ENCODE measurements around the gene EXOSC1. TPM values are rescaled to one million over a fixed set of nuclear protein-coding genes. Genes with fewer than 3 reads are reported as not detected.

Gene EXOSC1
- total RNA-seq, 2 donors from 2014 or later, result 22.5 to 35.5 TPM

GRCh38 chr10:97388152-97388551 lies 57.7 kb downstream of the EXOSC1 start:
- no peak for DNase-seq
- Histone ChIP-seq H3K4me3 (no peak overlapping the region), H3K36me3 (no peaks in the 10 kb centered on the region), H3K9me3 (no peaks in the 10 kb centered on the region), H3K4me1 (no peaks in the 10 kb centered on the region), H3K27ac (no peak overlapping the region), H3K27me3 (no peaks in the 10 kb centered on the region), H3K9ac (ENCODE audit: low read depth in 2 of 2, low read length in 2 of 2) (no peak overlapping the region)
- no peak for TF ChIP-seq CTCF (IDR thresholded peaks at IDR 0.05)
- intact Hi-C loops (cut with DNase I), result no loop called here

Other genes with a start within 250 kb of the EXOSC1 start
- gene ARHGAP19, start 153.4 kb downstream of the EXOSC1 start, total RNA-seq, result 1 to 10 TPM; 8.0 to 9.8 TPM
- 1 to 10 TPM; 5.0 to 6.1 TPM for gene FRAT1, start 126.7 kb downstream of the EXOSC1 start, total RNA-seq
- 10 to 100 TPM; 34.3 to 53.1 TPM for gene FRAT2, start 111.3 kb downstream of the EXOSC1 start, total RNA-seq
- gene RRP12, start 44.7 kb downstream of the EXOSC1 start, total RNA-seq, result 10 to 100 TPM; 11.5 to 30.4 TPM
- 100 to 1,000 TPM; 392 to 453 TPM for gene PGAM1, start 19.8 kb downstream of the EXOSC1 start, total RNA-seq
- 10 to 100 TPM; 31.4 to 57.0 TPM for gene ZDHHC16, start 169 bp upstream of the EXOSC1 start, total RNA-seq
- gene MMS19, start 52.4 kb upstream of the EXOSC1 start, total RNA-seq, result 10 to 100 TPM; 43.7 to 62.2 TPM
- gene UBTD1, start 52.9 kb upstream of the EXOSC1 start, total RNA-seq, result 1 to 10 TPM; 1.8 to 3.2 TPM
- gene ANKRD2, start 126.8 kb upstream of the EXOSC1 start, total RNA-seq, result under 1 TPM in 1 of 2 donors, not detected in 1; 0.24 TPM
- under 1 TPM in 1 of 2 donors, not detected in 1; 0.49 TPM for gene HOGA1, start 138.4 kb upstream of the EXOSC1 start, total RNA-seq
- gene C10orf62, start 143.7 kb upstream of the EXOSC1 start, total RNA-seq, result not detected
- gene MORN4, start 187.5 kb upstream of the EXOSC1 start, total RNA-seq, result 1 to 10 TPM; 1.8 to 2.3 TPM
- gene PI4K2A, start 194.7 kb upstream of the EXOSC1 start, total RNA-seq, result 10 to 100 TPM; 10.6 to 11.0 TPM
- 10 to 100 TPM; 26.6 to 34.8 TPM for gene AVPI1, start 241.2 kb upstream of the EXOSC1 start, total RNA-seq